ENCODE measurements around the gene LRRC4C. TPM values are rescaled to one million over a fixed set of nuclear protein-coding genes. Genes with fewer than 3 reads are reported as not detected.

LRRC4C gene
- total RNA-seq, 1 donor from 2014 or later, result 0.64 TPM

DNA sequence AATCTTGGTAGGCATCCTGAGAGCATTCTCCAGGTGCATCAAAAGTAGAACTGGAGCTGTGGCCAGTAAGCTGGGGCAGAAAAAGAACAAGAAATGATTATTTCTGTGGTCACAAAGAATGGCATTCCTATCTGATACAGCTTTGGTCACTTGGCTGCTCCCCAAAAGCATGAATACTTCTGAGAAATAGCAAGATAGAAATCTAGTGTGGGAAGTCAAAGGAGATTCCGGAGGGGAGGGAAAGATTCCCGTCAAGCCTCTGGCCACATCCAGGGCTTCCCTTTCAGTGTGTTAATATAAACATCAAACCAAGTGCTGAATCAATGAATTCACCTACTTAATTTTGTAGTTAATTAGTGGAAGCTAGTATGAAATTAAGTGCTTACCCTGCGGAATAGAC lies 1185.4 kb downstream of the LRRC4C start:
- Mint-ChIP-seq H3K27ac (ENCODE audit: unreplicated experiment) (no peak overlapping the region), H3K36me3 (ENCODE audit: unreplicated experiment) (no peaks in the 10 kb centered on the region), H3K4me3 (ENCODE audit: unreplicated experiment) (no peak overlapping the region)

GRCh38 chr11:40273192-40273732 lies 1186.2 kb downstream of the LRRC4C start:
- DNase-seq, result no peak
- no peaks in the 10 kb centered on the region for H3K9me3 Mint-ChIP-seq (ENCODE audit: unreplicated experiment)
- no peaks in the 10 kb centered on the region for H3K27me3 Mint-ChIP-seq (ENCODE audit: unreplicated experiment)
- no peaks in the 10 kb centered on the region for H3K4me1 Mint-ChIP-seq (ENCODE audit: low read depth, unreplicated experiment)
- TF ChIP-seq CTCF (IDR thresholded peaks at IDR 0.05; ENCODE audit: partially characterized antibody, unreplicated experiment), result no peak
- no peaks in the 10 kb centered on the region for H3K36me3 Mint-ChIP-seq (ENCODE audit: unreplicated experiment)
- no peak overlapping the region for H3K27ac Mint-ChIP-seq (ENCODE audit: unreplicated experiment)
- H3K4me3 Mint-ChIP-seq (ENCODE audit: unreplicated experiment), result no peak overlapping the region

More for the DNA sequence above, 1185.4 kb downstream of the LRRC4C start:
- no peak for DNase-seq
- H3K9me3 Mint-ChIP-seq (ENCODE audit: unreplicated experiment), result no peaks in the 10 kb centered on the region
- H3K4me1 Mint-ChIP-seq (ENCODE audit: low read depth, unreplicated experiment), result no peaks in the 10 kb centered on the region
- H3K27me3 Mint-ChIP-seq (ENCODE audit: unreplicated experiment), result no peaks in the 10 kb centered on the region
- no peak for TF ChIP-seq CTCF (IDR thresholded peaks at IDR 0.05; ENCODE audit: partially characterized antibody, unreplicated experiment)

- no peak overlapping the region for H3K4me3 Mint-ChIP-seq (ENCODE audit: unreplicated experiment)
- H3K27me3 Mint-ChIP-seq (ENCODE audit: unreplicated experiment), result no peaks in the 10 kb centered on the region
- no peaks in the 10 kb centered on the region for H3K4me1 Mint-ChIP-seq (ENCODE audit: low read depth, unreplicated experiment)
- no peaks in the 10 kb centered on the region for H3K9me3 Mint-ChIP-seq (ENCODE audit: unreplicated experiment)
- no peak for DNase-seq
- no peaks in the 10 kb centered on the region for H3K36me3 Mint-ChIP-seq (ENCODE audit: unreplicated experiment)
- no peak overlapping the region for H3K27ac Mint-ChIP-seq (ENCODE audit: unreplicated experiment)
- TF ChIP-seq CTCF (IDR thresholded peaks at IDR 0.05; ENCODE audit: partially characterized antibody, unreplicated experiment), result no peak
Observed at GRCh38 chr11:40271361-40271760, 1188.1 kb downstream of the LRRC4C start.

DNA sequence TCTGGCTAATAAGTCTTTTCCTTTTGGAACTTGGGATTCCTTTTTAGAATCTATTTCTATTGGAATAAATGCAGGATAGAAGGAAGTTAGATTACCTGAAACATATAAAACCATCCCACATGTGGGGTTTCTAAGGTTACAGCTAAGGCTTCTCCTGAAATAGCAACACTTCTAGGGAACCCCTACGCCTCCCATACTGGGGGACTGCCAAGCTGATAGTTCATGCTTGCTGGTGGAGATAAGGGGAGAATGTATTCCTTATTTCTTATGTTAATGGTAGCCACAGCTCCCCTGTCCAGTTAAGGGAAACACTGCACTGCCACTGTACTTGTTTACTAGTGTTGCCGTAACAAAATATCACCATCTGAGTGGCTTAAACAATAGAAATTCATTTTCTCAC lies 1189.6 kb downstream of the LRRC4C start:
- Mint-ChIP-seq H3K4me1 (ENCODE audit: low read depth, unreplicated experiment) (no peaks in the 10 kb centered on the region), H3K4me3 (ENCODE audit: unreplicated experiment) (no peak overlapping the region), H3K27me3 (ENCODE audit: unreplicated experiment) (no peaks in the 10 kb centered on the region), H3K9me3 (ENCODE audit: unreplicated experiment) (no peaks in the 10 kb centered on the region), H3K36me3 (ENCODE audit: unreplicated experiment) (no peaks in the 10 kb centered on the region), H3K27ac (ENCODE audit: unreplicated experiment) (no peak overlapping the region)
- TF ChIP-seq CTCF (IDR thresholded peaks at IDR 0.05; ENCODE audit: partially characterized antibody, unreplicated experiment), result no peak
- no peak for DNase-seq

DNA sequence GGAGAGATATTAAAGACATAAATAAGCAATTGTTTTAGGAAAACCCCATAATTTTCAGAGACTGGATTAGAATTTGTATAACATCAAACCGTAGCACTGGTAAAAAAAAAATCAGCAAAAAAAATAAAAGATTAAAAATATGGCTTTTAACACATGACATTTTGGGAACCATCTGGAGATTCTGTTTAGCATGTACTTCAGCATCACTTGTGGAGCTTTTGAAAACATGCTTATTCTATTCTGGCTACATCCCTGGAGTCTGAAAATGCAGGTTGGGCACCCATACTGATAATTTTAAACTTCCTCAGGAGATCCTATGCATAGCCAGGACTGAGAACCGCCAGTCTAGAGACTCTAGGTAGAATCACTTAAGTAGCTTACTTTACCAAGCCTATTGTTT lies 1190.9 kb downstream of the LRRC4C start:
- no peaks in the 10 kb centered on the region for H3K27me3 Mint-ChIP-seq (ENCODE audit: unreplicated experiment)
- H3K36me3 Mint-ChIP-seq (ENCODE audit: unreplicated experiment), result no peaks in the 10 kb centered on the region
- no peak for DNase-seq
- no peaks in the 10 kb centered on the region for H3K9me3 Mint-ChIP-seq (ENCODE audit: unreplicated experiment)
- H3K4me3 Mint-ChIP-seq (ENCODE audit: unreplicated experiment), result no peak overlapping the region
- H3K4me1 Mint-ChIP-seq (ENCODE audit: low read depth, unreplicated experiment), result no peaks in the 10 kb centered on the region
- no peak overlapping the region for H3K27ac Mint-ChIP-seq (ENCODE audit: unreplicated experiment)
- TF ChIP-seq CTCF (IDR thresholded peaks at IDR 0.05; ENCODE audit: partially characterized antibody, unreplicated experiment), result no peak
